ENCODE measurements around the gene NDUFAF8. TPM values are rescaled to one million over a fixed set of nuclear protein-coding genes. Genes with fewer than 3 reads are reported as not detected.

The NDUFAF8 gene
- total and polyA plus RNA-seq, 8 donors = 14.5 to 185 (median 43.4) TPM; not detected in 1

DNA sequence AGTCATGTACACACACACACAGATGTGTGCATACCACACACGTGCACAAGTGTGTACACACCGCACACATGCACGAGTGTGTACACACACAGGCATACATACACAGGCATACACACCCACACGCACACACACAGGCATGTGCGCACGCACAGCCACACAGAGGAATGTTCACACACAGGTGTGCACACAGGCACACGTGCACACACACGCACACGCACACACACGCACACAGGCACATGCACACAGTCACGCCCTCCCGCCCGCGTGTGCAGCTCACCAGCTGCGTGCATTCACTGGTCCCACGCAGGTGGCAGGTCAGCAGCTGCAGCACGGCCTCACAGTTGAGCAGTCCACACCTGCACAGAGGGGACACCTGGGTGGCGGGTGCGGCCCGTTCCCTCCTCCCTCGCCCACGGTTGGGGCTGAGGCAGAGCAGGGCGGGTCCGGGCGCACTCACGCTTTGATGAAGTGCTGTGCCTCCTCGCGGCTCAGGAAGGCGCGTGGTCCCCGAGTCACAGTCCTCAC lies 7.9 kb upstream of the NDUFAF8 start:
- Histone ChIP-seq H3K9me3 (no peaks in the 10 kb centered on the region), H3K4me1 (peaks cover 0 to 13% (median 8%) of the 10 kb centered on the region in 4 donors), H3K36me3 (peaks cover 41 to 76% (median 72%) of the 10 kb centered on the region in 4 donors), H3K27ac (no peak overlapping the region), H3K27me3 (no peaks in the 10 kb centered on the region), H3K4me3 (no peak overlapping the region)
- intact Hi-C loops (cut with DNase I; ENCODE audit: low total_unique reads) = loop anchor here (10.0 kb wide), 1 partner anchor 86 kb away; no protein-coding TSS in a partner anchor
- WGBS, 5 donors = 87 to 92% (median 90%) methylated on average over 24 to 31 of the region's 31 CpGs
- no peak for TF ChIP-seq EP300 (IDR thresholded peaks at IDR 0.05)
- TF ChIP-seq, protein P1, sequence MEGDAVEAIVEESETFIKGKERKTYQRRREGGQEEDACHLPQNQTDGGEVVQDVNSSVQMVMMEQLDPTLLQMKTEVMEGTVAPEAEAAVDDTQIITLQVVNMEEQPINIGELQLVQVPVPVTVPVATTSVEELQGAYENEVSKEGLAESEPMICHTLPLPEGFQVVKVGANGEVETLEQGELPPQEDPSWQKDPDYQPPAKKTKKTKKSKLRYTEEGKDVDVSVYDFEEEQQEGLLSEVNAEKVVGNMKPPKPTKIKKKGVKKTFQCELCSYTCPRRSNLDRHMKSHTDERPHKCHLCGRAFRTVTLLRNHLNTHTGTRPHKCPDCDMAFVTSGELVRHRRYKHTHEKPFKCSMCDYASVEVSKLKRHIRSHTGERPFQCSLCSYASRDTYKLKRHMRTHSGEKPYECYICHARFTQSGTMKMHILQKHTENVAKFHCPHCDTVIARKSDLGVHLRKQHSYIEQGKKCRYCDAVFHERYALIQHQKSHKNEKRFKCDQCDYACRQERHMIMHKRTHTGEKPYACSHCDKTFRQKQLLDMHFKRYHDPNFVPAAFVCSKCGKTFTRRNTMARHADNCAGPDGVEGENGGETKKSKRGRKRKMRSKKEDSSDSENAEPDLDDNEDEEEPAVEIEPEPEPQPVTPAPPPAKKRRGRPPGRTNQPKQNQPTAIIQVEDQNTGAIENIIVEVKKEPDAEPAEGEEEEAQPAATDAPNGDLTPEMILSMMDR (IDR thresholded peaks at IDR 0.05) = no peak
- TF ChIP-seq POLR2A (IDR thresholded peaks at IDR 0.05) = no peak
- no peak for TF ChIP-seq POLR2AphosphoS5 (IDR thresholded peaks at IDR 0.05)
- no peak for DNase-seq

DNA sequence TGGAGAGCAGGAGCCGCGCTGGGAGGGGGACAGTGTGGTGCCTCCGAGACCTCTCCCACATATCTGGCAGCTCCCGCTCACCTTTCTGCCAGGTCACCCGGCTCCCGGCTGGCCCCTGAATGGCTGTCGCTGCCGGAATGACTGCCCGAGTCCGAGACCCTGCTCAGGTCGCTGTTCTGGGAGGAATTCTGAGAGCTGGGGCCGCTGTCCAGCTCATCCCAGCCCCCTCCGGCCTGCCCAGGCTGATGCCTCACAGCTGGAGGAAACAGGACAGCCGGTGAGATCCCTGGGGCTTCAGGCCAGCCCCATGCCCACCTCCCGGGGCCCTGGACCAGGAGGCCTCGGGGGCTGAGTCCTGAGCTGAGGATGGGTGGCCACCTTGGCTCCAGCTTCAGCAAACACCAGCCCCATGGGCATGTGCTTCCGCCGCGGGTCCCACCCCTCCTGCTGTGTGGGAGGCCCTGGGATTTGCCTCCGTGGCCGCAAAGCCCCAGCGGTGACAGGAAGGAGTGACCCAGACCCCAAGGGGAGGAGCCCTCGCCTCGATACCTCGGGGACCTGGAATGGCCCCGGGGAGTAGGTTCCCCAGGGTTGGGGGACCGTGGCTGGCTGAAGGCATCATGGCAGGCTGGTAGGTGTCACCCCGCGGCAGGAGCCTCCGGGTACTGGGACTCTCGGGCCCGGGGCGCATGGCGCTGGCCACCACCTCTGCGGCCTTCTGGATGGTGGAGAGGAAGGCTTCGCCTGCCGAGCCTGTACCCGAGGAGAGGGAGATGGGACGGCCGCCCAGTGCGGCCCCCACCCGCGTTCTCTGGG lies 7.1 kb upstream of the NDUFAF8 start:
- Histone ChIP-seq H3K27ac (no peak overlapping the region), H3K27me3 (no peaks in the 10 kb centered on the region), H3K4me1 (peaks cover 4 to 21% (median 16%) of the 10 kb centered on the region in 4 donors), H3K36me3 (peaks cover 41 to 83% (median 80%) of the 10 kb centered on the region in 4 donors), H3K4me3 (no peak overlapping the region), H3K9me3 (no peaks in the 10 kb centered on the region)
- WGBS, 5 donors = 89 to 95% (median 93%) methylated on average over 29 to 43 of the region's 43 CpGs
- TF ChIP-seq EP300 (IDR thresholded peaks at IDR 0.05) (no peak), POLR2AphosphoS5 (IDR thresholded peaks at IDR 0.05) (no peak), POLR2A (IDR thresholded peaks at IDR 0.05) (no peak)
- TF ChIP-seq, protein P1 (IDR thresholded peaks at IDR 0.05) = no peak
- DNase-seq = no peak
- intact Hi-C loops (cut with DNase I; ENCODE audit: low total_unique reads) = loop anchor here (10.0 kb wide), 1 partner anchor 87 kb away; no protein-coding TSS in a partner anchor

DNA sequence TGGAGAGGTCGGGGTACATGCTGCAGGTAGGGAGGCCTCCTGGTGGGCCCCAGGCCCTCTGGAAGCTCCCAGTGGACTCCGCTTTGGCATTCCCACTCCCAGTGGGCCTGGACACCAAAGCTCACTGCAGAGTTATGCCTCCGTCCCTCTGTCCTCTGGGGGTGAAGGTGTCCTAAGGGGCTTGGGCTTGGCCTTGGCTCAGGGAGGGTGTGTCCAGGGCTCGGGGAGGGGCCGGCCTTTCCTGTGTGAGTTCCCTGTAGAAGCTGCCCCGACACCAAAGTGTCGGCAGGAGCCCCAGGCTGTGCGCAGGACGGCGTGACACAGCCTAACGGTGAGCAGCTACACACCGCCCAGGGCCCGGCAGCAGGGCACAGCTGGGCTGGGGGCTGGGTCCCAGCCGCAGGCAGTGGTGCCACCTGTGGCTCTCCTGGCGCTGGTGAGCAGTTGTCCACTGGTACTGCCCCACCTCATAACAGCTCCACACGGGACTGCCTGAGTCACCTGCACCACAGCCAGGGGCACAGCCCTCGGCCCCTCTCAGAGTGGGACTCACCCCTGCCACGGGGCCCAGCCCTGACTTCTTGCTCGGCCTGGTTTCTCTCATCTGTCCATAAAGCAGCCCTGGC lies 6.4 kb upstream of the NDUFAF8 start:
- Histone ChIP-seq H3K36me3 (peaks cover 41 to 83% (median 81%) of the 10 kb centered on the region in 4 donors), H3K27ac (no peak overlapping the region), H3K4me3 (no peak overlapping the region), H3K9me3 (no peaks in the 10 kb centered on the region), H3K4me1 (peaks cover 11 to 29% (median 24%) of the 10 kb centered on the region in 4 donors), H3K27me3 (no peaks in the 10 kb centered on the region)
- 89 to 95% (median 92%) methylated on average over 8 to 19 of the region's 19 CpGs for WGBS, 5 donors
- TF ChIP-seq POLR2AphosphoS5 (IDR thresholded peaks at IDR 0.05) (no peak), POLR2A (IDR thresholded peaks at IDR 0.05) (no peak), EP300 (IDR thresholded peaks at IDR 0.05) (no peak)
- TF ChIP-seq, protein P1 (IDR thresholded peaks at IDR 0.05) = no peak
- DNase-seq = no peak
- intact Hi-C loops (cut with DNase I; ENCODE audit: low total_unique reads) = loop anchor here (10.0 kb wide), 1 partner anchor 88 kb away; no protein-coding TSS in a partner anchor

DNA sequence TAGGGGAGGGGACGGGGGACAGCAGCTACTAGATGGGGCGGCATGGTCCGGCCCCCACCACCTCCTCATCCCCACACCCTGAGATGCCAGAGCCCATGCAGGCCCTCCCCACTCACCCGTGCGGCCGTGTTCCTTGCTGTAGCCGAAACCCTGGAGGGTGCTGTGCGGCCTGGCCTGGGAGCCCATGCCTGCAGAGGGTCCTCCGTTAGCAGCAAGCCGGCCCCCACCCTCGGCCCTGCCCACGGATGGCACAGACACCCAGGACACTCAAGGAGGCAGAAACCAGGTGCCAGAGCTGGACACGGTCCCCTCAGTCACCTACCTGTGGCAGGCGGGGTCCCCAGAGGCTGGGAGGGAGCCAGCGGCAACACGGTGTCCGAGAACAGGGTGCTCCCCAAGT lies 5.8 kb upstream of the NDUFAF8 start:
- WGBS, 5 donors = 91 to 98% (median 94%) methylated on average over 12 to 17 of the region's 17 CpGs
- peak in 1 of 2 donors; percentile 1 for DNase-seq
- no peak overlapping the region for H3K27ac ChIP-seq
- H3K36me3 ChIP-seq = peaks cover 41 to 82% (median 78%) of the 10 kb centered on the region in 4 donors
- no peaks in the 10 kb centered on the region for H3K9me3 ChIP-seq
- H3K4me3 ChIP-seq = no peak overlapping the region
- H3K4me1 ChIP-seq = peaks cover 17 to 35% (median 30%) of the 10 kb centered on the region in 4 donors
- TF ChIP-seq POLR2A (IDR thresholded peaks at IDR 0.05) (no peak), POLR2AphosphoS5 (IDR thresholded peaks at IDR 0.05) (no peak), EP300 (IDR thresholded peaks at IDR 0.05) (no peak)
- TF ChIP-seq, protein P1 (IDR thresholded peaks at IDR 0.05) = no peak
- H3K27me3 ChIP-seq = no peaks in the 10 kb centered on the region
- intact Hi-C loops (cut with DNase I; ENCODE audit: low total_unique reads) = loop anchor here (10.0 kb wide), 1 partner anchor 89 kb away; no protein-coding TSS in a partner anchor
